PC-3 (cell line): ENCODE measurements around the gene FANCD2. TPM values are rescaled to one million over a fixed set of nuclear protein-coding genes. Genes with fewer than 3 reads are reported as not detected.

Source experiments
- ATAC-seq: fragments of 200-7000 bp; cut with Tn5 transposase; 2 replicates; pipeline ENCODE4 v1.9.1; 2020; ENCODE audit warnings: mild to moderate bottlenecking, moderate library complexity
- BruUV-seq: library from RNA; stranded (reverse); fragments of 400-500 nt; replicated peaks from 2 replicates; lab custom pipeline; 2021; lab: Mats Ljungman, UMichigan
- CTCF ChIA-PET: fragments of 300-600 bp; sonication (Branson Sonifier 250); formaldehyde crosslinking; loops from one replicate; lab custom pipeline; 2022; ENCODE audit warnings: antibody characterized with exemption; lab: Charles Lee
- POLR2A ChIA-PET: fragments of 300-600 bp; sonication (Branson Sonifier 250); formaldehyde crosslinking; loops from one replicate; lab custom pipeline; 2022; ENCODE audit warnings: antibody characterized with exemption; ENCODE audit not compliant: unreplicated experiment; lab: Charles Lee
- DNase-seq: peaks from one replicate; pipeline ENCODE4 v3.0.0-alpha.2; 2015
- H2AFZ ChIP-seq: fragments of 300-600 bp; sonication (generic); 2 replicates; pipeline ENCODE4 v1.6.0; 2016; ENCODE audit warnings: antibody characterized with exemption, low read length
- H3F3A ChIP-seq: fragments of 300-600 bp; sonication (generic); one replicate; pipeline ENCODE4 v1.6.0; 2017; ENCODE audit warnings: antibody characterized with exemption, low read length, control low read depth, mild to moderate bottlenecking; ENCODE audit not compliant: unreplicated experiment
- H3K27ac ChIP-seq: fragments of 300-600 bp; sonication (generic); 2 replicates; pipeline ENCODE4 v1.5.1; 2016; ENCODE audit warnings: mild to moderate bottlenecking, low read length
- H3K27me3 ChIP-seq: fragments of 300-600 bp; sonication (generic); 2 replicates; pipeline ENCODE4 v1.6.1; 2016; ENCODE audit warnings: low read length, mixed read lengths
- H3K36me3 ChIP-seq: fragments of 300-600 bp; sonication (generic); 2 replicates; pipeline ENCODE4 v1.6.1; 2016; ENCODE audit warnings: low read depth, mixed run types, low read length, mixed read lengths
- H3K4me1 ChIP-seq: fragments of 300-600 bp; sonication (generic); 2 replicates; pipeline ENCODE4 v1.5.1; 2016; ENCODE audit warnings: low read length; ENCODE audit not compliant: insufficient read depth
- H3K4me2 ChIP-seq: fragments of 300-600 bp; sonication (generic); 2 replicates; pipeline ENCODE4 v1.6.0; 2016; ENCODE audit warnings: low read length
- H3K4me3 ChIP-seq: fragments of 300-600 bp; sonication (generic); 2 replicates; pipeline ENCODE4 v1.5.1; 2016; ENCODE audit warnings: mild to moderate bottlenecking, low read length, mixed read lengths
- H3K79me2 ChIP-seq: fragments of 300-600 bp; sonication (generic); 2 replicates; pipeline ENCODE4 v1.6.1; 2017; ENCODE audit warnings: low read length, mixed read lengths
- H3K9ac ChIP-seq: fragments of 300-600 bp; sonication (generic); 2 replicates; pipeline ENCODE4 v1.6.0; 2016; ENCODE audit warnings: mild to moderate bottlenecking, low read length
- H3K9me2 ChIP-seq: fragments of 300-600 bp; sonication (generic); replicated peaks from 2 replicates; pipeline ENCODE4 v1.6.1; 2016; ENCODE audit warnings: mixed run types, low read length, mixed read lengths
- H3K9me3 ChIP-seq: fragments of 300-600 bp; sonication (generic); 2 replicates; pipeline ENCODE4 v1.6.1; 2016; ENCODE audit warnings: low read length, mixed read lengths
- H4K20me1 ChIP-seq: fragments of 300-600 bp; sonication (generic); 2 replicates; pipeline ENCODE4 v1.6.1; 2016; ENCODE audit warnings: low read length, mixed read lengths
- CTCF ChIP-seq: fragments of 300-600 bp; sonication (generic); conservative IDR thresholded peaks from 2 replicates; pipeline ENCODE4 v1.5.1; 2017; ENCODE audit warnings: antibody characterized with exemption, low read depth, mild to moderate bottlenecking, low read length
- EZH2 ChIP-seq: fragments of 300-600 bp; sonication (generic); IDR thresholded peaks from one replicate; pipeline ENCODE4 v1.6.1; 2017; ENCODE audit warnings: antibody characterized with exemption, mild to moderate bottlenecking, low read length; ENCODE audit not compliant: unreplicated experiment
- EZH2phosphoT487 ChIP-seq: fragments of 300-600 bp; sonication (generic); IDR thresholded peaks from 2 replicates; pipeline ENCODE4 v1.6.1; 2018; ENCODE audit warnings: mild to moderate bottlenecking, antibody characterized with exemption, low read length, borderline replicate concordance
- intact Hi-C: fragments of 100-400 bp; cut with micrococcal nuclease; formaldehyde crosslinking; loops from 2 replicates; pipeline ENCODE4 v1.9.0; 2023
- total RNA-seq: library from RNA; depleted of rRNA; stranded (reverse); fragments of >200 nt; gene quantifications from 2 replicates; pipeline ENCODE4 v1.2.3, GENCODE V29; 2014

FANCD2 gene
- total RNA-seq, 1 experiment from 2014 or later: 67.9 TPM

GRCh38 chr3:10145685-10146084, 119.4 kb downstream of the FANCD2 start:
- Histone ChIP-seq H3K79me2 (peaks cover 63% of the 10 kb centered on the region), H3K36me3 (peaks cover 12% of the 10 kb centered on the region), H3K4me2 (peak overlapping the region; percentile 52), H3K9me2 (no peaks in the 10 kb centered on the region), H3K27me3 (no peaks in the 10 kb centered on the region), H3K27ac (no peak overlapping the region), H2AFZ (no peak overlapping the region), H3K4me1 (peaks cover 10% of the 10 kb centered on the region; the same call in 1 of the 2 replicates), H3K4me3 (no peak overlapping the region), H3K9ac (no peak overlapping the region), H4K20me1 (peaks cover 20% of the 10 kb centered on the region), H3F3A (no peaks in the 10 kb centered on the region), H3K9me3 (no peaks in the 10 kb centered on the region)
- TF ChIP-seq EZH2phosphoT487 (no peak), EZH2 (no peak), CTCF (no peak)
- ATAC-seq (no peak), DNase-seq (no peak)
- BruUV-seq: no TSS peak
- ChIA-PET POLR2A (no interaction called here), CTCF (no interaction called here)
- intact Hi-C loops: no loop called here

GRCh38 chr3:10149226-10149625, 123.0 kb downstream of the FANCD2 start:
- H3K4me3 ChIP-seq: no peak overlapping the region
- no peak overlapping the region for H2AFZ ChIP-seq
- no peaks in the 10 kb centered on the region for H3K9me3 ChIP-seq
- H3K9me2 ChIP-seq: no peaks in the 10 kb centered on the region
- peaks cover 39% of the 10 kb centered on the region for H3K79me2 ChIP-seq
- DNase-seq: no peak
- H3K4me1 ChIP-seq: no peaks in the 10 kb centered on the region
- BruUV-seq: no TSS peak
- H3K27me3 ChIP-seq: no peaks in the 10 kb centered on the region
- no peak overlapping the region for H3K9ac ChIP-seq
- intact Hi-C loops: no loop called here
- no peak overlapping the region for H3K4me2 ChIP-seq
- ChIA-PET CTCF (no interaction called here), POLR2A (no interaction called here)
- H3F3A ChIP-seq: no peaks in the 10 kb centered on the region
- H3K36me3 ChIP-seq: peaks cover 24% of the 10 kb centered on the region
- ATAC-seq: no peak
- no peak for TF ChIP-seq EZH2
- TF ChIP-seq EZH2phosphoT487: no peak
- no peak for TF ChIP-seq CTCF
- H4K20me1 ChIP-seq: peaks cover 12% of the 10 kb centered on the region
- no peak overlapping the region for H3K27ac ChIP-seq

GRCh38 chr3:10150987-10151386, 124.8 kb downstream of the FANCD2 start:
- no peaks in the 10 kb centered on the region for H3K9me3 ChIP-seq
- no peak overlapping the region for H3K4me2 ChIP-seq
- H4K20me1 ChIP-seq: peaks cover 6% of the 10 kb centered on the region; the same call in 1 of the 2 replicates
- no peaks in the 10 kb centered on the region for H3F3A ChIP-seq
- H3K4me1 ChIP-seq: no peaks in the 10 kb centered on the region
- DNase-seq (no peak), ATAC-seq (no peak)
- intact Hi-C loops: no loop called here
- no peaks in the 10 kb centered on the region for H3K9me2 ChIP-seq
- POLR2A ChIA-PET: interaction anchor here (0.6 kb wide), 1 partner anchor 8 kb away, joined by 6 read pairs; no protein-coding TSS in a partner anchor
- no peaks in the 10 kb centered on the region for H3K27me3 ChIP-seq
- CTCF ChIA-PET: no interaction called here
- BruUV-seq: no TSS peak
- H3K36me3 ChIP-seq: peaks cover 24% of the 10 kb centered on the region
- no peak overlapping the region for H3K9ac ChIP-seq
- H3K27ac ChIP-seq: no peak overlapping the region
- H3K79me2 ChIP-seq: peaks cover 22% of the 10 kb centered on the region
- TF ChIP-seq EZH2 (no peak), CTCF (no peak), EZH2phosphoT487 (no peak)
- no peak overlapping the region for H2AFZ ChIP-seq
- no peak overlapping the region for H3K4me3 ChIP-seq
